ENCODE measurements around the gene ETF1.

ETF1 gene

GRCh38 chr5:138469540-138470321, 73.3 kb downstream of the ETF1 start:
- DNase-seq (ENCODE audit: extremely low read depth, low read depth), result peak; percentile 87
- TF ChIP-seq, protein P1, sequence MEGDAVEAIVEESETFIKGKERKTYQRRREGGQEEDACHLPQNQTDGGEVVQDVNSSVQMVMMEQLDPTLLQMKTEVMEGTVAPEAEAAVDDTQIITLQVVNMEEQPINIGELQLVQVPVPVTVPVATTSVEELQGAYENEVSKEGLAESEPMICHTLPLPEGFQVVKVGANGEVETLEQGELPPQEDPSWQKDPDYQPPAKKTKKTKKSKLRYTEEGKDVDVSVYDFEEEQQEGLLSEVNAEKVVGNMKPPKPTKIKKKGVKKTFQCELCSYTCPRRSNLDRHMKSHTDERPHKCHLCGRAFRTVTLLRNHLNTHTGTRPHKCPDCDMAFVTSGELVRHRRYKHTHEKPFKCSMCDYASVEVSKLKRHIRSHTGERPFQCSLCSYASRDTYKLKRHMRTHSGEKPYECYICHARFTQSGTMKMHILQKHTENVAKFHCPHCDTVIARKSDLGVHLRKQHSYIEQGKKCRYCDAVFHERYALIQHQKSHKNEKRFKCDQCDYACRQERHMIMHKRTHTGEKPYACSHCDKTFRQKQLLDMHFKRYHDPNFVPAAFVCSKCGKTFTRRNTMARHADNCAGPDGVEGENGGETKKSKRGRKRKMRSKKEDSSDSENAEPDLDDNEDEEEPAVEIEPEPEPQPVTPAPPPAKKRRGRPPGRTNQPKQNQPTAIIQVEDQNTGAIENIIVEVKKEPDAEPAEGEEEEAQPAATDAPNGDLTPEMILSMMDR (IDR thresholded peaks at IDR 0.05; ENCODE audit: low read depth, low read length), result no peak

DNA sequence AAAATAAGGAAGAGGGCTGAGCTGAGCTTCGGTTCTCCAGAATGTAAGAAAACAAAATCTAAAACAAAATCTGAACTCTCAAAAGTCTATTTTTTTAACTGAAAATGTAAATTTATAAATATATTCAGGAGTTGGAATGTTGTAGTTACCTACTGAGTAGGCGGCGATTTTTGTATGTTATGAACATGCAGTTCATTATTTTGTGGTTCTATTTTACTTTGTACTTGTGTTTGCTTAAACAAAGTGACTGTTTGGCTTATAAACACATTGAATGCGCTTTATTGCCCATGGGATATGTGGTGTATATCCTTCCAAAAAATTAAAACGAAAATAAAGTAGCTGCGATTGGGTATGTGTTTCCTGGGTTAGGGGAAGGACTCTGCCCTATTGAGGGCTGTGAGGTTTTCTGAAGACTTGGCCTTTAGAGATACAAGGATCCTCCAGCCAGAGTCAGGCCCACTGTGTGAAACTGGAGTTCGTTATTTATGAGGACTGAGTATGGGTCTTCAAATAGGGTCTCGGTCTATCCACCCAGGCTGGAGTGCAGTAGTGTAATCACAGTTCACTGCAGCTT, 74.0 kb downstream of the ETF1 start:
- TF ChIP-seq, protein P1 (IDR thresholded peaks at IDR 0.05; ENCODE audit: low read depth, low read length), result no peak

GRCh38 chr5:138468133-138468965, 74.7 kb downstream of the ETF1 start:
- DNase-seq (ENCODE audit: extremely low read depth, low read depth), result peak; percentile 63
- TF ChIP-seq, protein P1 (IDR thresholded peaks at IDR 0.05; ENCODE audit: low read depth, low read length), result no peak

More for the DNA sequence above, 74.0 kb downstream of the ETF1 start:
- peak; percentile 79 for DNase-seq (ENCODE audit: extremely low read depth, low read depth)

- peak; percentile 59 for DNase-seq (ENCODE audit: extremely low read depth, low read depth)
- TF ChIP-seq, protein P1 (IDR thresholded peaks at IDR 0.05; ENCODE audit: low read depth, low read length), result no peak
Measured at GRCh38 chr5:138467711-138468132, 75.3 kb downstream of the ETF1 start.

DNA sequence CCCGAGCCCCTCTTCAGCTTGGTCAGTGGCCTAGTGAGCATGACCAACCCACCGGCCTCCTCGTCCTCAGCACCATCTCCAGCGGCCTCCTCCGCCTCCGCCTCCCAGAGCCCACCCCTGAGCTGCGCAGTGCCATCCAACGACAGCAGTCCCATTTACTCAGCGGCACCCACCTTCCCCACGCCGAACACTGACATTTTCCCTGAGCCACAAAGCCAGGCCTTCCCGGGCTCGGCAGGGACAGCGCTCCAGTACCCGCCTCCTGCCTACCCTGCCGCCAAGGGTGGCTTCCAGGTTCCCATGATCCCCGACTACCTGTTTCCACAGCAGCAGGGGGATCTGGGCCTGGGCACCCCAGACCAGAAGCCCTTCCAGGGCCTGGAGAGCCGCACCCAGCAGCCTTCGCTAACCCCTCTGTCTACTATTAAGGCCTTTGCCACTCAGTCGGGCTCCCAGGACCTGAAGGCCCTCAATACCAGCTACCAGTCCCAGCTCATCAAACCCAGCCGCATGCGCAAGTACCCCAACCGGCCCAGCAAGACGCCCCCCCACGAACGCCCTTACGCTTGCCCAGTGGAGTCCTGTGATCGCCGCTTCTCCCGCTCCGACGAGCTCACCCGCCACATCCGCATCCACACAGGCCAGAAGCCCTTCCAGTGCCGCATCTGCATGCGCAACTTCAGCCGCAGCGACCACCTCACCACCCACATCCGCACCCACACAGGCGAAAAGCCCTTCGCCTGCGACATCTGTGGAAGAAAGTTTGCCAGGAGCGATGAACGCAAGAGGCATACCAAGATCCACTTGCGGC, 75.9 kb downstream of the ETF1 start:
- peak; percentile 49 for DNase-seq (ENCODE audit: extremely low read depth, low read depth)
- TF ChIP-seq, protein P1 (IDR thresholded peaks at IDR 0.05; ENCODE audit: low read depth, low read length), result no peak

GRCh38 chr5:138466125-138466899, 76.7 kb downstream of the ETF1 start:
- TF ChIP-seq, protein P1 (IDR thresholded peaks at IDR 0.05; ENCODE audit: low read depth, low read length), result no peak
- DNase-seq (ENCODE audit: extremely low read depth, low read depth), result peak; percentile 38
